Kidney (tissue), 14 donors: ENCODE data around the gene GIT1. TPM values are rescaled to one million over a fixed set of nuclear protein-coding genes. Genes with fewer than 3 reads are reported as not detected.

Source experiments
- DNase-seq, 5 donors: peaks; one replicate each; pipeline ENCODE4 v3.0.0-alpha.2; 2013 to 2020
- FAIRE-seq: peaks from 2 replicates; lab custom pipeline; 2012; peaks lifted over from hg19 to GRCh38; lab: Jason Lieb, UNC
- H3K27ac ChIP-seq, 2 donors: one replicate each; pipeline ENCODE4 v1.7.0; 2013; ENCODE audit warnings: low read depth in 2 of 2, low read length in 2 of 2, inconsistent platforms in 1 of 2
- H3K27me3 ChIP-seq: one replicate; pipeline ENCODE4 v1.7.1; 2013; ENCODE audit warnings: low read length, inconsistent platforms; ENCODE audit not compliant: control insufficient read depth, insufficient read depth
- H3K36me3 ChIP-seq, 3 donors: one replicate each; pipeline versions ENCODE4 v1.7.0 to v1.7.1; 2013; ENCODE audit warnings: low read length in 3 of 3, control low read depth in 1 of 3, inconsistent platforms in 1 of 3; ENCODE audit not compliant: insufficient read depth in 3 of 3, control insufficient read depth in 2 of 3
- H3K4me1 ChIP-seq, 3 donors: one replicate each; pipeline versions ENCODE4 v1.7.0 to v1.7.1; 2013; ENCODE audit warnings: low read length in 3 of 3, inconsistent platforms in 1 of 3, low read depth in 1 of 3; ENCODE audit not compliant: control insufficient read depth in 2 of 3, insufficient read depth in 2 of 3
- H3K4me3 ChIP-seq, 3 donors: one replicate each; pipeline versions ENCODE4 v1.7.0 to v1.8.1; 2013; ENCODE audit warnings: low read length in 3 of 3, control low read depth in 1 of 3, inconsistent platforms in 1 of 3
- H3K9ac ChIP-seq, 3 donors: one replicate each; pipeline versions ENCODE4 v1.7.0 to v1.7.1; 2013; ENCODE audit warnings: low read length in 3 of 3, control low read depth in 1 of 3, inconsistent platforms in 1 of 3
- H3K9me3 ChIP-seq, 3 donors: one replicate each; pipeline versions ENCODE4 v1.7.0 to v1.7.1; 2013; ENCODE audit warnings: low read length in 3 of 3, control low read depth in 1 of 3, inconsistent platforms in 1 of 3; ENCODE audit not compliant: control insufficient read depth in 2 of 3, insufficient read depth in 1 of 3
- intact Hi-C: fragments of 100-400 bp; cut with DNase I; formaldehyde crosslinking; loops from one replicate; pipeline ENCODE4 v1.11.1; 2022
- polyA plus RNA-seq: library from polyadenylated mRNA; stranded (reverse); fragments of 350-450 nt; fragmentation: Illumina TruSeq; extraction: RNeasy Lipid Tissue Mini Kit (QIAGEN cat#74804); gene quantifications from one replicate; pipeline ENCODE4 v1.2.3, GENCODE V29; 2014; ENCODE audit warnings: low read depth, low replicate concordance; ENCODE audit not compliant: insufficient read depth
- total RNA-seq: library from RNA; stranded (reverse); fragmentation: NEBNext Ultra II Directional; extraction: Animal tissue kit (Norgen Biotek cat#: 25700); gene quantifications from one replicate; pipeline ENCODE4 v1.2.1, GENCODE V29; 2021
- TF ChIP-seq, protein P1 (sequence below): IDR thresholded peaks from 3 replicates; pipeline ENCODE4 v1.5.1; 2012; ENCODE audit warnings: mild to moderate bottlenecking, moderate library complexity, borderline replicate concordance; ENCODE audit not compliant: insufficient read depth; ENCODE audit errors: extremely low read depth
- donor health status: control.
- donor health status: control.
- donor health status: control.
- donor health status: control.
- donor health status: control.
- donor health status: DM: yes; HTN: yes; CAD: no.
- donor health status: Normal renal cell carcinoma (clear cell type).

GIT1 gene
- total and polyA plus RNA-seq, 2 donors from 2014 or later, result 21.4 to 41.9 TPM

DNA sequence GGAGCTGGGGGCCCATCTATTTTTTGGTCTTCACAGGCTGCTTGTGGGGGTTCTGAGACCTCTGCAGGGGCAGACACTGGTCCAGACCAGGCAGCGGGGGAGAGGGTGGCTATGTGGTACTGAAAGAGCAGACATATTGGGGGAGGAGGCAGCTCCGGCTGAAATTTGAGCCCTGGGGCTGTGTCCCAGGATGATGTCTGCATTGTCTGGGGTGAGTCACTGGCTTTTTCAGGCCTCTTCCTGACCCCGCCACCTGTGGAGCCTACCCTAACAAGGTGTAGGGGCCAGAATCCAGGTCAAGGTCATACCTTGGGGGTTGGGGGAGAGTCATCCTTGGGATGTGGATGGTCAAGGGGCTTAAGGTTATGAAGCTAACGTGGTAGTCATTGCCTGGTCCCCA lies 30.8 kb upstream of the GIT1 start:
- no peaks in the 10 kb centered on the region for H3K36me3 ChIP-seq
- no peaks in the 10 kb centered on the region for H3K9me3 ChIP-seq
- FAIRE-seq, result no peak
- peaks cover 22% of the 10 kb centered on the region for H3K27me3 ChIP-seq
- H3K4me3 ChIP-seq, result no peak overlapping the region
- TF ChIP-seq, protein P1, sequence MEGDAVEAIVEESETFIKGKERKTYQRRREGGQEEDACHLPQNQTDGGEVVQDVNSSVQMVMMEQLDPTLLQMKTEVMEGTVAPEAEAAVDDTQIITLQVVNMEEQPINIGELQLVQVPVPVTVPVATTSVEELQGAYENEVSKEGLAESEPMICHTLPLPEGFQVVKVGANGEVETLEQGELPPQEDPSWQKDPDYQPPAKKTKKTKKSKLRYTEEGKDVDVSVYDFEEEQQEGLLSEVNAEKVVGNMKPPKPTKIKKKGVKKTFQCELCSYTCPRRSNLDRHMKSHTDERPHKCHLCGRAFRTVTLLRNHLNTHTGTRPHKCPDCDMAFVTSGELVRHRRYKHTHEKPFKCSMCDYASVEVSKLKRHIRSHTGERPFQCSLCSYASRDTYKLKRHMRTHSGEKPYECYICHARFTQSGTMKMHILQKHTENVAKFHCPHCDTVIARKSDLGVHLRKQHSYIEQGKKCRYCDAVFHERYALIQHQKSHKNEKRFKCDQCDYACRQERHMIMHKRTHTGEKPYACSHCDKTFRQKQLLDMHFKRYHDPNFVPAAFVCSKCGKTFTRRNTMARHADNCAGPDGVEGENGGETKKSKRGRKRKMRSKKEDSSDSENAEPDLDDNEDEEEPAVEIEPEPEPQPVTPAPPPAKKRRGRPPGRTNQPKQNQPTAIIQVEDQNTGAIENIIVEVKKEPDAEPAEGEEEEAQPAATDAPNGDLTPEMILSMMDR, result no peak
- H3K4me1 ChIP-seq, result peaks cover 0 to 32% (median 14%) of the 10 kb centered on the region in 3 donors
- intact Hi-C loops, result no loop called here
- H3K9ac ChIP-seq, result no peak overlapping the region
- H3K27ac ChIP-seq, result no peak overlapping the region
- peak in 2 of 5 donors; percentile 19 to 56 for DNase-seq

DNA sequence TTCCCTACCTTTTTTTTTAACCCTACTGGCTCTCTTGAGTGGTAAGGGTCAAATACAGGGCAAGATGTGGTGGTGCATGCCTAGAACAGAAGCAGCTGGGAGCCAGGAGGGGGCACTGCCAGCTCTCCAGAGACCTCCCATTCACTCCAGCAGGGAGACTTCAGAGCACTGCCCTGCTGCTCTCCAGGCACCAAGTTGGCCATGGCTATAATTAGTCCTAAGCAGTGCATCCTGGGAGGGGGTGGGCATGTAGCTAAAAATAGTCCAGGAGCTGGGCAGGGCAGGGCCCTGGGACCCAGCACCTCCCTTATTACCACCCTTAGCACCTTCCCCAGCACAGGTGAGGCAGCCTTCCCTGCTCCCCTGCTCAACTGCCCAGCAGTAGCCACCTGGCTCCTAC lies 29.8 kb upstream of the GIT1 start:
- no peak overlapping the region for H3K27ac ChIP-seq
- DNase-seq, result peak in 2 of 5 donors; percentile 52 to 63
- no peak overlapping the region for H3K4me3 ChIP-seq
- peaks cover 0 to 34% (median 14%) of the 10 kb centered on the region in 3 donors for H3K4me1 ChIP-seq
- intact Hi-C loops, result no loop called here
- no peaks in the 10 kb centered on the region for H3K9me3 ChIP-seq
- H3K9ac ChIP-seq, result no peak overlapping the region
- TF ChIP-seq, protein P1, result no peak
- no peak for FAIRE-seq
- H3K27me3 ChIP-seq, result peaks cover 22% of the 10 kb centered on the region
- no peaks in the 10 kb centered on the region for H3K36me3 ChIP-seq

DNA sequence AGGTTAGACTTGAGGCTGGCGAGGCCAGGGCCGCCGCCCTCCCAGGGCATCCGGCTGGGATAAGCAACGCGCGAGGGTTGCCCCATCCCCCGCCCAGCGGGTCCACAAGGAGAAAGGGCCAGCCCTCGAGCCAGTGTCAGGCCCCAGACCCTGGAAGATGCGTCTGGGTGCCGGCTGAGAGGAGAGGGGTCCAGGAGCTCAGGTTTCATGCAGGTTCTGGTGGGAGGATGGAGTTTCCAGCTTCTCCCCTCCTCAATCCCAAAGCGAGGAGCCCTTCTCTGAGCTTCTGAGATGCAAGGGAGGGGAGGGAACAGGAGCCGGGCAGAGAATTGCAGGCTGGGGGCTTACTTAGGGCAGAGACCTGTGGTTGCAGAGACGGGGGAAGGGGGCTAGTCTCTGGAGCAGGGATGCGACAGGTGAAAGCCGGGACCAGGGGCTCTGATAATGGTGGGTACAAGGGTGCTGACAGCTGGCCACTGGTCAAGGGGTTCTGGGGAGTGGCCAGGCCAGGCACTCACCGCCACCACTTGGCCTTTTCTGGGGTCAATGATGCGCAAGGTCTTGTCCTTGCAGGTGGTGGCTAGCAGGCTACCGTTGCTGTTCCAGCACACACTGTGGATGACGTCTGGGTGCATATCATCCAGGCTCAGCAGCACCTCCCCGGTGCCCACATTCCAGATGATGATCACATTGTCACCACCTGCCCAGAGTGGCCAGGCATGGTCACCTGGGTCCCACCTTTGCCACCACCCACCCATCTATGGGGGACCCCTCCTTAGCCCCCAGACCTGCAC lies 29.0 kb upstream of the GIT1 start:
- no peak overlapping the region for H3K4me3 ChIP-seq
- H3K27me3 ChIP-seq, result peaks cover 22% of the 10 kb centered on the region
- TF ChIP-seq, protein P1, result no peak
- H3K27ac ChIP-seq, result no peak overlapping the region
- DNase-seq, result peak in 1 of 5 donors; percentile 62
- H3K9me3 ChIP-seq, result no peaks in the 10 kb centered on the region
- H3K4me1 ChIP-seq, result peaks cover 0 to 38% (median 17%) of the 10 kb centered on the region in 3 donors
- FAIRE-seq, result no peak
- intact Hi-C loops, result no loop called here
- no peak overlapping the region for H3K9ac ChIP-seq
- H3K36me3 ChIP-seq, result no peaks in the 10 kb centered on the region
